DMS153 treated with DMSO at 0.1 percent for 48 hours (cell line): ENCODE data around the gene PIH1D1.
A peak's percentile ranks its signal among the peaks of the same experiment; 100 is the strongest.
"Not testable (repeated sequence)": the region's sequence is repeated elsewhere in the genome, so short reads cannot be mapped to it uniquely, and the experiment has no call there.

Experiments
- DNase-seq: peaks from one replicate; lab custom pipeline; 2025; ENCODE audit not compliant: unreplicated experiment; lab: John Stamatoyannopoulos, UW

The PIH1D1 gene

GRCh38 chr19:49456326-49456725 is 4.7 kb upstream of the PIH1D1 start:
- no peak for DNase-seq

- no peak for DNase-seq
Observed at GRCh38 chr19:49455773-49456172, 4.2 kb upstream of the PIH1D1 start.

DNA sequence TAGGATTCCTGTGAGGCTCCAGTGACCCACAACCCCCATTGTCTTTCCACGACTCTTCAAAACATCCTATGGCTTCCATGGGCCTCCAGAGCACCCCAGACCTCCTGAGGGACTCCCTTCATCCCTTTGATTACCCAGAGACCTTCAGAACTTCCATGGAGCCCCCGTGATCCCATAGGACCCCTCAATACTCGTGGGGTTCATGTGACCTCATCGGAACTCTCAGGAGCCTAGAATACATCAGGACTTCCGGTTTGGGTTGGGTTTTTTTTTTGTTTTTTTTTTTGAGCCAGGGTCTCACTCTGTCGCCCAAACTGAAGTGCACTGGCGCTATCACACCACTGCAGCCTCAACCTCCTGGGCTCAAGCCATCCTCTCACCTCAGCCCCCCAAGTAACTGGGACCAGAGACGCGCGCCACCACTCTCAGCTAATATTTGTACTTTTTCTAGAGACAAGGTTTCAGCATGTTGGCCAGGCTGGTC is 2.2 kb upstream of the PIH1D1 start:
- DNase-seq: no peak

GRCh38 chr19:49453013-49453756 is 1.6 kb upstream of the PIH1D1 start, which contains the start of gene ALDH16A1:
Gene ALDH16A1 (plus strand): TSS chr19:49453225. CDS start chr19:49453332, 107 bp downstream.
- peak; percentile 97 for DNase-seq

DNA sequence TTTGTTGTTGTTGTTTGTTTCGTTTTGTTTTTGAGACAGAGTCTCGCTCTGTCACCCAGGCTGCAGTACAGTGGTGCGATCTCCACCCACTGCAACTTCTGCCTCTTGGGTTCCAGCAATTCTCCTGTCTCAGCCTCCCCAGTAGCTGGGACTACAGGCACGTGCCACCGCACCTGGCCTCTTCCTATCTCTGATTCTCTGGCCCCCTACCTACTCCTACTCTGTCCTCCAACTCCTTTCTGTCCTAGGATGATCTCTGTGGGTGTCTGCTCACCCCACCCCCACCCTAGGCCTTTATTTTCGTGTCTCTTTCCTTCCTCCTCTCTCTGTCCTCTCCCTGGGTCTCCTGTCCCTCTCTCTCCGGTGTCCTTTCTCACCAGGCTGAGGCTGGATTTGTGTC is 1.2 kb downstream of the PIH1D1 start:
- no peak for DNase-seq

DNA sequence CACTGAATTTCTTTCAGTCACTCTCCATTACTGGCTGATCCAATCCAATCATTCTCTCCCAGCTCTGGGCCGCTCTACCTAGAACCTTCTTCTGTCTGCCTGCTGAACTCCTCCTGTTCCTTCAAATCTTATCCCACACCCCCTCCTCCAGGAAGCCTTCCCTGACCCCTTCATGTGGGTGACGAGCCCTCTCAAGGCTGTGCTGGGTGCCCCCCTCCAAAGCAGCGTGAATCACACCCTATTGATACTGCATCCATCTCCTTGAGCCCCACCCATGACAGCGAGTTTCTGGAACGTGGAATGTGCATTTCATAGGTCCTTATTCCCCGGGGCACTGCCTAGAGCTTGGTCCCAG is 3.2 kb downstream of the PIH1D1 start:
- DNase-seq: no peak

- DNase-seq: no peak
Observed at GRCh38 chr19:49447485-49448431, 3.9 kb downstream of the PIH1D1 start.

DNA sequence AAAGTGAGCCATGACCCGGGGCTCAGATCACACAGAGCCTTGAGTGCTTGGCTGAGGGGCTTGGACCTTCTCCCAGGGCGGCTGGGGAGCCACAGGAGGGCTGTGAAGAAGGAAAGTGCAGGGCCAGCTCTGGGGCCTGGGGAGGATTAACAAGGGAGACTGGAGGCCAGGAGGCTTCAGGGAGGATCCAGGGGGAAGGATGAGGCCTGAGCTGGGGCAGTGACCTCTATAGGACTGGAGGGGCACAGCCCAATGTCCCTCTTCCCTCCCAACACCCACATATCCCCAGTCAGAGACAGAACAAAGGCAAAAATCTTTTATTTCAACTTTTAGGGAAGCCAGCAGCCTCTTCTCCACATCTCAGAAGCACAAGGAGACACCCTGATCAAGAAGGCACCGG is 5.6 kb downstream of the PIH1D1 start:
- DNase-seq: no peak

DNA sequence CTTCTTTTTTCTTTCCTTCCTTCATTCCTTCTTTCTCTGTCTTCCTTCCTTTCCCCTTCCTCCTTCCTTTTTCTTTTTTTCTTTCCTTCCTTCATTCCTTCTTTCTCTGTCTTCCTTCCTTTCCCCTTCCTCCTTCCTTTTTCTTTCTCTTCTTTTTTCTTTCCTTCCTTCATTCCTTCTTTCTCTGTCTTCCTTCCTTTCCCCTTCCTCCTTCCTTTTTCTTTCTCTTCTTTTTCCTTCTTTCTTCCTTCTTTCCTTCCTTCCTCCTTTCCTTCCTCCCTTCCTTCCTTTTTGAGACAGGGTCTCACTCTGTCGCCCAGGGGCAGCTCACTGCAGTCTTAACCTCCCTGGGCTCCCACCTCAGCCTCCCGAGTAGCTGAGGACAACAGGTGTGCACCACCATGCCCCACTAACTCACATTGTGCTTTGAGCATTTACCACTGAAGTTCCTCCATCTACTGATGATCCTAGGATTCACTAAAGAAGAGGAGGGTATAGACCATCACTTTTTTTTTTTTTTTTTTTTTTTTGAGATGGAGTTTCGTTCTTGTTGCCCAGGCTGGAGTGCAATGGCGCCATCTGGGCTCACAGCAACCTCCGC is 7.4 kb downstream of the PIH1D1 start:
- DNase-seq: not testable (repeated sequence)

DNA sequence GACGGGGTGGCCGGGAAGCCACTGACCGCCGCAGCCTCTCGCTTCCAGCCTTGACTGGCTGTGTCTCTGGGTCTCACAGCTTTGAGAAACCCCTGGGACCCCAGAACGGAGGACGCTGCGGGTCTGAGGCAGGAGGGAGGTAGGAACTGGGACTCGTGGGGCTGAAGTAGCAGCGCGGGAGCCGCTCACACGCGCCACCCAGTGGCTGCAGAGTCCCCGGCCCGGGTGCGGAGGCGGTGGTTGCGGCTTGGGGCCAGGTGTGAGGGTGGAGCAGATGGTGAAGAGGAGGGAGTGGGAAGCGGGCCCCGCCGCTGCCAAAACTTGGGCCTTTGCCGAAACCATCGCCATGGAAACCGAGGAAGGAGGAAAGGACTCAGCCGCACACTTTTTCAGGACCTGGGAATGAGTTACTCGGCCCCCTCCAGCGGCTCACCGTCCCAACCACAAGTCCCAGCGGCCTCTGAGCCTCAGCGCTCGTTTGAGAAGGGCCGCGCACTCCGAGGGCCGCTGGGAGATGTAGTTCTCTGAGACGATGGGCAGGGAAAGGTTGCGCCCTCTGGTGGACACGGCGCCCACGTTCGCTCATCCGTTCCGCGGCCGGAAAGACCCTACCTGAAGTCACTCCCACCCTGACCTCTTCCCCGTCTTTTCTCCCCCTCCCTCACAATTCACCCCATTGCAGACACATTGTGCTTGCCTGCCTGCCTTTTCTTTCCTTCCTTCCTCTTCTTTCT is 8.1 kb downstream of the PIH1D1 start:
- peak; percentile 93 for DNase-seq

DNA sequence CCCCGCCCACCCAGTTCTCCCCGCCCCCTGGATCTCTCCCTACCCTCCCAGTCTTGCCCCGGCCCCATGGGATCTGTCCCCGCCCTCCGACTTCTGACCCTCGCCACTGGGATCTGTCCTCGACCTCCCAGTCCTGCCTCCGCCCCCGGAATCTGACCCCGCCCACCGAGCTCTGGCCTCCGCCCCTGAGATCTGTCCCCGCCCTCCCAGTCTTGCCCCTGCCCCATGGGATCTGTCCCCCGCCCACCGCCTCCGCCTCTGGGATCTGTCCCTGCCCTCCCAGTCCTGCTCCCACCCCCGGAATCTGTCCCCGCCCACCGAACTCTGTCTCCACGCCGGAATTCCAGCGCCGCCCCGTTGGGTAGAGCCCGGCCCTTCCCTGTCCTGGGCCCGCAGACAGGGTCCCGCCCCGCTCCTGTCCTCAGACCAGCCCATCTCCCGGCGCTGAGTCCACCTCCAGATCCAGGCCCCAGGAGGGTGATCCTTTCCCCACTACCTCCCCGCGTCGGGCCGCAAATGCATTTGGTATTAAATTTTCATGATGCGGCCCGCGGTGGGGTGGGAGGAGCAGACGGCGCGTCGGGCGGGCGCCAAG is 8.7 kb downstream of the PIH1D1 start:
- DNase-seq: peak; percentile 55

DNA sequence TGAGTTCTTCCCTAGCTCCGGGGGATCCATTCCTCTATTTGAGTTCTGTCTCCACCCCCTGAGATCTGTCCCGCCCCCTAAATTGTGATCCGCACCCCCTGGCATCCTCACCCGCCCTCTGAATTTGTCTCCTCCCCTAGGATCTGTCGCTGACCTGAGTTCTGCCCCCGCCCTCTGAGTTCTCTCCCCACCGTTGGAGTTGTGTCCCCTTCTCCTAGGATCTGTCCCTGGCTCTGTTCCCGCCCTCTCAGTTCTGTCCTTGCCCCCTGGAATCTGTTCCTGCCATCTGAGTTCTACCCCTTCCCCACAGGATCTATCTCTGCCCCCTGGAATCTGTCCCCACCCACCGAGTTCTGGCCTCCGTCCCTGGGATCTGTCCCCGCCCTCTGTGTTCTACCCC is 9.3 kb downstream of the PIH1D1 start:
- no peak for DNase-seq

DNA sequence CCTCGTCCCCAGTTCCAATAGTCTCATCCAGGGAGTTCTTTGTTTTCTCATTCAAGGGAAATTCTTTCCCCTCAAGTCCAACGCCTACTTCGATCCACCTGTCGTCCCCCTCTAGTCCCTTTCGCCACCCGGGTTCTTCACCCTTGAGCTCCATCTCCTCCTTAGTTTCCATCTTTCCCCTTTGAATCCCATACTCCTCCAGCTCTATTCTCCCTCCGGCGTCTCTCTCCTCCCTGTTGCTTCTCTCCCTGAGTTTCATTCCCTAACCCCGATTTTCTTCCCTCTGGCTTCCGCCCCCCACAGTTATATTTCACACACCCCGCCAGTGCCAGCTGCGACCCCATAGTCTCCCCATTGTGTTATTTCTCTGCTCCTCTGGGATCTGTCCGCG is 9.7 kb downstream of the PIH1D1 start:
- DNase-seq: no peak

DNA sequence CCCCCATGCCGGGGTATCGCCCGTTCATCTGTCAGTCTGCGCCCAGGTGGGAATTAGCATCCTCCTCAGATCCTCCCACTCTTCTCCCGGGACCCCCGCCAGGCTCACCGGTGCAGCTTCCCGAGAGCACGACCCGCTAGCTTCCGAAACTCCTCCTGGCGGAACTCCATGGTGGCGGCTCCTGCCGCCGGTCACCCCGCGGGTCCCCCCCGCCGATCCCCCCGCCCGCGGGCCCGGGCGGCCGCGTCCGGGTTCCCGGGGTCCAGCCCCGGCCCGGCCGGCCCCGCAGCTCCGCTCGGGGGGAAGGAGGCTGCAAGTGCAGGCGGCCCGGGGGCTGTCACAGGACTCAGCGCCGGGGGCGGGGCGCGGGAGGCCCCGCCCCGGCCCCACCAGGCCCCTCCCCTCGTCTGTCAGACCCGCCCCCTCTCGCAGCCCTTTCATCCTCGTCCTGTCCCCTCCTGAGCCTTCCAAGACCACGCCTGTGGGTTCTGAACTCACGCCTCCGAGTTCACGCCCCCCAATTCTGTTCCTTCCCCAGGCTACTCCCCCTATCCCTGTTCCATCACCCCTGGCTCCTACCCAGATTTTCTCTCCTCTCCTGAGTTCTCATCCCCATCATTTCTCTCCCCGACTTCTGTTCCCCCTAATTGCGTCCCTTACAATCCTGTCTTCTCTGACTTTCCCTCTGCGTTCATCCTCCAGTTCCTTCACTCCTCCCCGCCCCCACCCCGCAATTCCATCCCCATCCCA is 10.2 kb downstream of the PIH1D1 start, which contains the start of gene SLC17A7:
SLC17A7 (minus strand) TSS at position 318 of the 750 bp plus-strand sequence; CDS start at position 170, 148 bp downstream.
- no peak for DNase-seq

- DNase-seq: no peak
Observed at GRCh38 chr19:49440439-49441209, 11.0 kb downstream of the PIH1D1 start.

- DNase-seq: no peak
Observed at GRCh38 chr19:49439836-49440235, 11.8 kb downstream of the PIH1D1 start.

GRCh38 chr19:49438261-49438660 is 13.4 kb downstream of the PIH1D1 start:
- no peak for DNase-seq

DNA sequence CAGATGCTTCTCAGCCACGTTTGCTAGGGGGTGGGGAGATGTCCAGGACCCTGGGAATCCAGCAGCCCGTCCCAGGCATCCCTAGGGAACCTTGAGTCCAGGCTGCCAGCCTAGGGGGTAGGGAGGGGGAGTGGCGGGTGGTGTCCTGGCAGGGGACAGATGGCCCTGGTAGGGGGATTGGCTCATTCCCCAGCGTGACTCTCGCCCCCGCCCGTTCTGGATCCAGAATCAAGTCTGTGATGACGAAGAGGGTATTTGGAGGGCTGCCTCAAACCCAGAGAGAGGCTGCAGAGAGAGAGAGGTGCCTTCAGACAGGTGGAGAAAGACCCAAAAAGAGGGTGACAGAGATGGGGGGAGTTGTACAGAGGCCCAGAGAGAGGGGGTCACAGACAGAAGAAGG is 14.4 kb downstream of the PIH1D1 start:
- DNase-seq: no peak
